K562 (cell line): ENCODE data around the gene TEX9. TPM values are rescaled to one million over a fixed set of nuclear protein-coding genes. Genes with fewer than 3 reads are reported as not detected.

Experiments used
- ARID2 ChIP-seq: fragments of 450-650 bp; IDR thresholded peaks from 2 replicates; pipeline ENCODE4 v1.6.1; 2017; ENCODE audit warnings: antibody characterized with exemption, mild to moderate bottlenecking
- BDP1 ChIP-seq: IDR thresholded peaks from 3 replicates; pipeline ENCODE4 v1.6.1; 2011; ENCODE audit not compliant: insufficient read length, insufficient read depth
- CREM ChIP-seq: IDR thresholded peaks from 2 replicates; pipeline ENCODE4 v1.6.1; 2014; ENCODE audit warnings: antibody characterized with exemption, low read depth
- CUX1 ChIP-seq: fragments of 200-800 bp; sonication (Bioruptor generic); IDR thresholded peaks from 2 replicates; pipeline ENCODE4 v1.6.1; 2016; ENCODE audit warnings: missing genetic modification characterization, missing compliant biosample characterization
- EHMT2 ChIP-seq: fragments of 450-650 bp; IDR thresholded peaks from 2 replicates; pipeline ENCODE4 v1.6.1; 2018; ENCODE audit warnings: antibody characterized with exemption
- ELF2 ChIP-seq: fragments of 250-450 bp; sonication (Bioruptor Pico); IDR thresholded peaks from 2 replicates; pipeline ENCODE4 v1.5.0; 2021; ENCODE audit warnings: mild to moderate bottlenecking
- EP400 ChIP-seq: fragments of 450-650 bp; IDR thresholded peaks from 2 replicates; pipeline ENCODE4 v1.6.1; 2017; ENCODE audit warnings: antibody characterized with exemption, mild to moderate bottlenecking, moderate library complexity
- GATA2 ChIP-seq: sonication (generic); formaldehyde crosslinking; IDR thresholded peaks from 2 replicates; pipeline ENCODE4 v1.4.0; 2020; ENCODE audit warnings: mild to moderate bottlenecking, missing genetic modification reagents
- HDAC1 ChIP-seq, 2 experiments: fragments of 450-650 bp; IDR thresholded peaks; 2 replicates each; pipeline ENCODE4 v1.6.1; 2016 to 2017; ENCODE audit warnings: inconsistent platforms in 1 of 2, mild to moderate bottlenecking in 1 of 2, moderate library complexity in 1 of 2
- HNRNPUL1 ChIP-seq: fragments of 200-400 bp; formaldehyde crosslinking; IDR thresholded peaks from 2 replicates; pipeline ENCODE4 v1.6.1; 2017; ENCODE audit warnings: low read length
- ILK ChIP-seq: fragments of 450-650 bp; IDR thresholded peaks from 2 replicates; pipeline ENCODE4 v1.6.1; 2016; ENCODE audit warnings: missing genetic modification characterization, low read depth, mild to moderate bottlenecking, missing compliant biosample characterization, moderate library complexity, borderline replicate concordance
- KLF1 ChIP-seq: fragments of 450-650 bp; IDR thresholded peaks from 2 replicates; pipeline ENCODE4 v1.6.1; 2016; ENCODE audit warnings: missing genetic modification characterization, missing compliant biosample characterization
- MNT ChIP-seq, 2 experiments: fragments of 450-650 bp; conservative IDR thresholded peaks; 2 replicates each; pipeline ENCODE4 v1.6.1; 2017; ENCODE audit warnings: mild to moderate bottlenecking in 2 of 2, moderate library complexity in 2 of 2
- NFYB ChIP-seq: IDR thresholded peaks from 2 replicates; pipeline ENCODE4 v1.6.1; 2011; ENCODE audit warnings: mild to moderate bottlenecking, moderate library complexity; ENCODE audit not compliant: insufficient read length; ENCODE audit errors: extremely low read depth
- SLC30A9 ChIP-seq: fragments of 250-450 bp; sonication (Bioruptor Pico); IDR thresholded peaks from 2 replicates; pipeline ENCODE4 v1.8.0; 2022; ENCODE audit warnings: mild to moderate bottlenecking, moderate library complexity
- STAT6 ChIP-seq: sonication (generic); formaldehyde crosslinking; IDR thresholded peaks from 2 replicates; pipeline ENCODE4 v1.8.1; 2023; ENCODE audit warnings: mild to moderate bottlenecking, missing genetic modification reagents
- THRAP3 ChIP-seq: fragments of 450-650 bp; IDR thresholded peaks from 2 replicates; pipeline ENCODE4 v1.6.1; 2016; ENCODE audit warnings: mild to moderate bottlenecking, inconsistent platforms, borderline replicate concordance
- YBX1 ChIP-seq: fragments of 450-650 bp; IDR thresholded peaks from 2 replicates; pipeline ENCODE4 v1.7.1; 2016; ENCODE audit warnings: mild to moderate bottlenecking
- ZBTB17 ChIP-seq: fragments of 450-650 bp; formaldehyde crosslinking; IDR thresholded peaks from 2 replicates; pipeline ENCODE4 v1.4.0; 2020; ENCODE audit warnings: mild to moderate bottlenecking
- ZKSCAN1 ChIP-seq: fragments of 150-350 bp; IDR thresholded peaks from 2 replicates; pipeline ENCODE4 v1.6.1; 2016; ENCODE audit warnings: low read depth, low read length
- ZNF134 ChIP-seq: fragments of 250-450 bp; sonication (Bioruptor Pico); conservative IDR thresholded peaks from 2 replicates; pipeline ENCODE4 v1.4.0; 2020
- polyA plus RNA-seq, 8 experiments: library from polyadenylated mRNA; depleted of rRNA in 4 of 8; stranded (reverse) in 5 of 8; unstranded in 3 of 8; fragments of >200 nt; fragmentation: Nextera tagmentation in 2 of 8; fragmentation: Illumina TruSeq in 1 of 8; extraction: Ambion mirVana in 2 of 8; extraction: Trizol in 1 of 8; gene quantifications; 2 replicates each; pipeline versions ENCODE4 v1.2.1 to v1.2.3, GENCODE V29; 2011 to 2014; ENCODE audit warnings: inconsistent platforms in 1 of 8, missing spikeins in 1 of 8
- total RNA-seq, 7 experiments: library from RNA; depleted of rRNA in 6 of 7; stranded (reverse); fragments of >200 nt in 6 of 7; fragmentation: Illumina TruSeq in 2 of 7; extraction: Trizol in 2 of 7; gene quantifications; 2 replicates each; pipeline versions ENCODE4 v1.2.1 to v1.2.3, GENCODE V29; 2011 to 2021; ENCODE audit warnings: low replicate concordance in 1 of 7

Gene TEX9
- total and polyA plus RNA-seq, 9 of the 15 experiments (the other 6 are each of a cell fraction or from before 2014, with no cell fraction given): 0.93 to 3.6 (median 2.4) TPM

- TF ChIP-seq STAT6 (CRISPR knock-in tag) (no peak), NFYB (no peak), HDAC1 (IDR thresholded peaks at IDR 0.05) (peak in 1 of 2 experiments; percentile 53; a peak in 1 of 4 replicates), BDP1 (no peak), HNRNPUL1 (no peak), SLC30A9 (CRISPR knock-in tag) (no peak), ZKSCAN1 (no peak), GATA2 (CRISPR knock-in tag) (peak; percentile 35; the same call in 1 of the 2 replicates), MNT (conservative IDR thresholded peaks at IDR 0.05) (no peak), ILK (tag) (no peak), ZBTB17 (no peak), YBX1 (no peak), EHMT2 (no peak), ELF2 (no peak), THRAP3 (no peak), ARID2 (no peak), ZNF134 (CRISPR knock-in tag) (no peak), CUX1 (CRISPR knock-in tag) (no peak), EP400 (no peak), CREM (no peak), KLF1 (tag) (no peak)
These were observed 44.9 kb upstream of the TEX9 start (continued) for GRCh38 chr15:56320316-56320715.
